Ureter (tissue), 1 donor: Measurements from ENCODE around the gene NDUFA13. TPM values are rescaled to one million over a fixed set of nuclear protein-coding genes. Genes with fewer than 3 reads are reported as not detected.

Source experiments
- DNase-seq: peaks from one replicate; pipeline ENCODE4 v3.0.0-alpha.2; 2020; ENCODE audit warnings: low spot score
- total RNA-seq: library from RNA; stranded (reverse); gene quantifications from one replicate; pipeline ENCODE4 v1.2.4, GENCODE V29; 2023
- donor health status: DM: yes; HTN: yes; CAD: no.

NDUFA13 gene
- total RNA-seq, 1 donor from 2014 or later, result 369 TPM

DNA sequence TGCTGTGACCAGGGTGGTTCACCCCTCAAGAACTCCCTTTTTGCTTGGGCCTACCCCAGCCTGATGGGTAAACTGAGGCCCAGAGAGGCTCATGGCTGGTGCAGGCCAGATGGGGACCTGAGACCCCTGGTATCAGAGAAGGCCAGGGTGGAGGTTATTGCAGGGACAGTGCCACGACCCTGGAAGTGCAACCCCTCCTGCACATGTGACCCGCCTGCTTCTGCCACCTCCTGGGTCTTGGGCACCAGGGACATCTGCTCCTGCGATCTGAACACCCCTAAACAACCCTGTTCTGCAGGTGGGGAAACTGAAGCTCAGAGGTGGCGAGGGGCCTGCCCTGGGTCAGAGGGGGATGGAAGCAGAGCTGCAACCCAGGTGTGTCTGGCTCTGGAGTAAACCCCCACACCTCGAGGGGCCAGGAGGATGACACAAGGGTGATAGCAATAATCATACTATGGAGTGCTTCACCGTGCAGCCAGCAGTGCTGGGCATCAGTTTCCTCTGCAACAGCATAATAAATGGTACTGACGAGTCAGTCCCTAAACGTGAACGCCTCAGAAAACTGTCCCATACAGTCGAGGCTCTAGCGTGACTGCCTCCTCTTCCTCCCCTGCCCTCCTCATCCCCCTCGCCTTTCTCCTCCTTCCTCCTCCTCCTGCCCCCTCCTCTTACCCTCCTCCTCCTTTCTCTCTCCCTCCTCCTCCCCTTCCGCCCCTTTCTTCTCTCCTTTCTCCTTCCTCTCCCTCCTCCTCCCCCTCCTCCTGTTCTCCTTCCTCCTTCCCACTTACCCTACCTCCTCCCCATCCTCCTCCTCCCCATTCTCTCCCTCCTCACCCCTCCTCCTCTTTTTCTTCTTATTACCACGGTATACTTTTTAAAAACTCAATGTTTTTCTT is 17.0 kb downstream of the NDUFA13 start:
- DNase-seq, result no peak

DNA sequence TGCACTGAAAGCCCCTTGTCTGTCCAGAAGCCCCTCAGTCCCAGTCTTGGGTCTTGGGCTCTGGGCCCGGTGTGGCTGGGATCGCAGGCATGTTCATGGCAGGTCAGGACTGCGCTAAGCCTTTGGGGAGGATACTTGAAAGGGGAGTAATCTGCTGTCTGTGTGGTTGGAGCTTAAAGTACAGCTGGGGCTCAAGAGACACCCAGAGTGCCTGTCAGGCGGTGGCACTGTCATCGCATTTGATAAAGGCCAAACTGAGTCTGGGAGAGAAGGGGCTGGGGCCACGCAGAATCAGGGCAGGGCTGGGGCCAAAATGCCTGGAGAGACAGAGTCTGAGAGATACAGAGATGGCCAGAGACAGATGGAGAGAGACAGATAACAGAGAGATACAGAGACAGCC is 17.8 kb downstream of the NDUFA13 start:
- DNase-seq, result no peak

DNA sequence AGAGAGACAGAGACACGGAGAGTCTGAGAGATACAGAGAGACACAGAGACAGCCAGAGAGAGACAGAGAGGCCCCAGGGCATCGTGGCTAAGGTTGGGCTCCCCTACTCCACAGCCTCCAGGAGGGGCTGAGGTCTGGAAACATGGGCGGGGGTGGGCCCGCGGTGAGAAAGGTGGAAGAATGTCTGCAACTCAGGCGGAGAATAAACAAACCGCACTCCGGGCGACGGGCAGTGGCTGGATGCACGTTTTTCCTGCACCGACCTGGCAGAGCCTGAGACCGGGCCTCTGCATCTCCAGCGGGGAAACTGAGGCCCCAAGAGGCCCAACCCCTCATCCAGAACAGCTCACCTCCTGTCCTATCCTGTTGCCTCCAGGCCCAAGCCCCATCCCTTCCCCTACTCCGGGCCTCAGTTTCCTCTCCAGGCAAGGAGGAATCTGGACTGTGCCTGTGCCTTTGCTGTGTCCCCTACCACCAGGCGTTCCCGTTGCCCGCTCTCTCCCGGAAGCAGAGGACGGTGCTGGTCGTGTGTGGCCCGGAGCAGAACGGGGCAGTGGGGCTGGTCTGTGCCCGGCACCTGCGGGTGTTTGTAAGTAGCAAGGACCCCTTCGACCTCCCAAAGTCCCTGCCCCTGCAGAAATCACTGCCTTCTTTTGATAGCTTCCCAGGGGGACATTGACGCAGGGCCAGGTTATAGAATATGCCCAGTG is 18.7 kb downstream of the NDUFA13 start:
- DNase-seq, result no peak

DNA sequence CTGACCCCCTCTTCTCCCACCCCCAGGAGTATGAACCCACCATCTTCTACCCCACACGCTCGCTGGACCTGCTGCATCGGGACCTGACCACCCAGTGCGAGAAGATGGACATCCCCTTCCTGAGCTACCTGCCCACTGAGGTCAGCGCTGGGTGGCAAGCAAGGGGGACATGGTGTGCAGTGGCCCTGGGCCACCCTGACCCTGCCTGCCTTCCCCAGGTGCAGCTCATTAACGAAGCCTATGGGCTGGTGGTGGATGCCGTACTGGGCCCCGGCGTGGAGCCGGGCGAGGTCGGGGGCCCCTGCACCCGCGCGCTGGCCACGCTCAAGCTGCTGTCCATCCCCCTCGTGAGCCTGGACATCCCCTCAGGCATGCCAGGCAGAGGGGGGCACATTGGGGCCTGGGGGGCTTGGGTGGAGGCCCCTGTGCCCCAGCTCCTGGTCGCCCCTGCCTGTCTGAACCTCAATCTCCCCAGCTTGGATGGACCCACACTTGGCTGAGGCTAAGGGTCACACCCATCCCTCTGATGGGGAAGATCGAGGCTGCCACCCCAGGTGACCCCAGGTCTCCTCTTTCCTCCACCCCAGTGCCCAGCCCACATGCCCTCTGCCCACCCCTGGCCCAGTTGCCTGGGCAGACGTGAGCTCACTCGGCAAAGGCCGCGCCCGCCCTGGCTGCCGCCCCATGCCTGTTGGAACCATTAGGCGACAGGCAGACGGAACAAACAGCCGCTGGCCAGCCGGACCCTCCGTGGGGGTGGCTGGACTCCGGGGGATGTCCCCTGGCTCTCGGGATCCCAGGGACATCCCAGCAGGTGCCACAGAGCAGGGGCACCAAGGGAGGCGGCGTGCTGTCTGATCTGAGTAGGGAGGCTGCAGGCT is 19.5 kb downstream of the NDUFA13 start:
- no peak for DNase-seq

- DNase-seq, result no peak
These were observed 21.3 kb downstream of the NDUFA13 start for GRCh38 chr19:19537075-19538048.

DNA sequence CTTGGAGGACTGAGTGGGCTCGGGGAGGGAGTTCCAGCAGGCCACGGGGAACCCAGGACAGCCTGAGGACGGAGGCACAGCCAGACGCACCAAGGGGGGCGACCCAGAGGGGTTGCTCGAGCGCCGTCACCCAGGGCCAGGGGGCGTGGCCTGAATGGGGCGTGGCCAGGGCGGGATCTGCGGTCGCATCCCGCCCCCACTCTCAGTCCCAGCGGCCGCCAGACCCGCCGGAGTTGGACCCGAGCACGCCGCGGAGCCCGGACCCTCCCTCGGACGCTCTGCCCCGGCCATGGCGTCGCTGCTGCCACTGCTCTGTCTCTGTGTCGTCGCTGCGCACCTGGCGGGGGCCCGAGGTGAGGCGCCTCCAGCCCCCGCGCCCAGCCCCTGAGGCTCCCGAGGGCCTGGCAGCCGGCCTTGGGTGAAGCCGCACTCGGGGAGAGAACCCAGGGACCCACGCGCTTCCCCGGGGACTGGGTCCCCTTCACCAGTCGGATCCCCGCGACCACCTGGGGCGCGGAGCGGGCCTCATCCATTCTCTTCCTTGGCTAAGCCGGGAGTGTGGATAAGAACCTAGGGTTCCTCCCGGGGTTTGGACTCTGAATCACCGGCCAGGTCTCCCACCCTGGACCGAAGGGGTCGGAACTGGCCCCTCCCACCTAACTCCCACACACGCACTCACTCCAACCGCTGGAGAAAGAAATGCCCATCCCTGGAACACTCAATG is 22.2 kb downstream of the NDUFA13 start, which contains the start of gene CILP2:
TSS of gene CILP2 (plus strand) at position 205 of the 724 bp plus-strand sequence. CDS start at position 290, 85 bp downstream.
- no peak for DNase-seq

DNA sequence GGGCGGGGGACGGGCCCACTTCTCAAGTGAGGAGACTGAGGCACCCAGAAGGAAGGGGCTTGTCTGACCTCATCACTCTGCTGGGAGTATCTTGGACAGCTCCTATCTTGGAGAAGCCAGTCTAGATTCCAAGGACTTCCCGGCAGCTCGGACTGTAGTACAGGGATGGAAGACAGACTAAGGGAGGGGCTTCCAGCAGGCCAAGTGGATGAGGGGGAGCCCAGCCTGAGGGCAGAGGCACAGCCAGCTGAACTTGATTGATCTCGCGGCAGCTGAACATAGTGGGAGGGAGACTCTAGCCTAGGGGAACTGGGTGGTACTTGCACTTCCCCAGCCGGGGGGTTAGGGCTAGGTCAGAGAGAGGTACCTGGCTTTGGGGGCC is 22.8 kb downstream of the NDUFA13 start:
- no peak for DNase-seq

DNA sequence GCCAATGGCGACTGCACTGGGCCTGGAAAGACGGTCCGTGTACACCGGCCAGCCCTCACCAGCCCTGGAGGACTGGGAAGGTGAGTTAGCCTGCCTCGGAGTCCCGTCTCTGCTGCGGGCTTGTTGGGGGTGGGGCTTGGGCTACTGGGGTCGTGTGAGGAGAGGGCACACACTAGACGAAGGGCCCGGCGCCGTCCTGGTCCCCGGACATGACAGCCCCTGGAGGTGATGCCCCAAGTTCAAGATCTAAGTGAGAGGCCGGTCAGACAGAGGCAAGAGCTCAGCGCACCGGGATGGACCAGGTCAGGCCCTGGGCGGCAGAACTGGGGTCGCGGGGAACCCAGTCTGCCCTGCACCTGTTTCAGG is 23.7 kb downstream of the NDUFA13 start:
- DNase-seq, result no peak

GRCh38 chr19:19540064-19540714 is 24.2 kb downstream of the NDUFA13 start:
- no peak for DNase-seq

- DNase-seq, result no peak
These were observed 24.9 kb downstream of the NDUFA13 start for GRCh38 chr19:19540715-19541515.

DNA sequence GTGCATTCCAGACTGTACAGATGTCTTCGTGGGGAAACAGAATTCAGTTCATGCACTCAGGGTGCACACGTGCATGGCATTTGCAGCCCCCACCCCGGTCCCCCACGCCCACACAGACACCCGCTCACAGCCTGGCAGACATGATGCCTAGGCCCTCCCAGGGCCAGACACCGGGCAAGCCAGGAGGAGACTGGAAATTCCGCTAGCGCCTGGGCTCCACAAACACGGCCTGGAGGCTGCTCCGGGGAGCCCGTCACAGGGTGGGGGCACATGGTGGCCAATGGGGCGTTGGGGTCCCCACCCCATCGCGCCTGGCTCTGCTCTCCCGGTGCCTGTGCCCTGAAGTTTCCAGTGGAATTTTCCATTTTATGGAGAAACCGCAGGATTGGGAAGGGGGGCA is 25.6 kb downstream of the NDUFA13 start:
- no peak for DNase-seq

DNA sequence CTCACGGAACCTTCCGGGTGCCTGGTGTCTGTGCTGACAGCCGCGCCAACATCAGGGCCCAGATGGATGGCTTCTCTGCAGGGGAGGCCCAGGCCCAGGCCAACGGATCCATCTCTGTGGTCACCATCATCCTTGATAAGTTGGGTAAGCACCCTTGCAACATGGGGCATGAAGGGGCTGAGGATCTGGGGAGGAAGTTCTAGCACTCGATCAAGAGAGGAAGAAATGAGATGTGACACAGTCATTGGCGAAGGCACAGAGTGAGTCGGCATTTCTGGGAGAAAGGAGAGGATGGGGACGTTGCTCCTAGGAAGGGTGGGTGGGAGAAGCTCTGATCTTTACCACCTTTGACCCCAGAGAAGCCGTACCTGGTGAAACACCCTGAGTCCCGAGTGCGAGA is 26.5 kb downstream of the NDUFA13 start:
- no peak for DNase-seq

DNA sequence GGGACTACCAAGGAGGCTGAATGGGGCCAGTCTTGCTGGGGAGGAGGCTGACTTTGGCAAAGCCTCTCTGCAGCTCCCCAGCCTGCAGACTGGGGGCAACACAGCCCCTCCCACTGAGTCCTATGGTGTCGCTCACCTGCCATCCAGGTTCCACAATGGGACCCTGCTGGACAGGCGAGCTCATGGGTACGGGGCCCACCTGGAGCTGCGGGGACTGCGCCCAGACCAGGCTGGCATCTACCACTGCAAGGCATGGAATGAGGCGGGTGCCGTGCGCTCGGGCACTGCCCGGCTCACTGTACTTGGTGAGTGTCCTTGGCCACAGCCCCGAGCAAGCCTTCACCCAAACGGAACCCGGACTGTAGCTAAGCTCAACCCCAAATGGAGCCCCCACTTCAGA is 27.1 kb downstream of the NDUFA13 start:
- no peak for DNase-seq

DNA sequence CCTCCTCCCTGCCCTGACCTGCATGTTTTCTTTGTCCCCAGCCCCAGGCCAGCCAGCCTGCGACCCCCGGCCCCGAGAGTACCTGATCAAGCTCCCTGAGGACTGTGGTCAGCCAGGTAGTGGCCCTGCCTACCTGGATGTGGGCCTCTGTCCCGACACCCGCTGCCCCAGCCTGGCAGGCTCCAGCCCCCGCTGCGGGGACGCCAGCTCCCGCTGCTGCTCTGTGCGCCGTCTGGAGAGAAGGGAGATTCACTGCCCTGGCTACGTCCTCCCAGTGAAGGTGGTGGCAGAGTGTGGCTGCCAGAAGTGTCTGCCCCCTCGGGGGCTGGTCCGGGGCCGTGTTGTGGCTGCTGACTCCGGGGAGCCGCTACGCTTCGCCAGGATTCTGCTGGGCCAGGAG is 27.6 kb downstream of the NDUFA13 start:
- no peak for DNase-seq

- no peak for DNase-seq
These were observed 28.4 kb downstream of the NDUFA13 start for GRCh38 chr19:19544257-19544953.

DNA sequence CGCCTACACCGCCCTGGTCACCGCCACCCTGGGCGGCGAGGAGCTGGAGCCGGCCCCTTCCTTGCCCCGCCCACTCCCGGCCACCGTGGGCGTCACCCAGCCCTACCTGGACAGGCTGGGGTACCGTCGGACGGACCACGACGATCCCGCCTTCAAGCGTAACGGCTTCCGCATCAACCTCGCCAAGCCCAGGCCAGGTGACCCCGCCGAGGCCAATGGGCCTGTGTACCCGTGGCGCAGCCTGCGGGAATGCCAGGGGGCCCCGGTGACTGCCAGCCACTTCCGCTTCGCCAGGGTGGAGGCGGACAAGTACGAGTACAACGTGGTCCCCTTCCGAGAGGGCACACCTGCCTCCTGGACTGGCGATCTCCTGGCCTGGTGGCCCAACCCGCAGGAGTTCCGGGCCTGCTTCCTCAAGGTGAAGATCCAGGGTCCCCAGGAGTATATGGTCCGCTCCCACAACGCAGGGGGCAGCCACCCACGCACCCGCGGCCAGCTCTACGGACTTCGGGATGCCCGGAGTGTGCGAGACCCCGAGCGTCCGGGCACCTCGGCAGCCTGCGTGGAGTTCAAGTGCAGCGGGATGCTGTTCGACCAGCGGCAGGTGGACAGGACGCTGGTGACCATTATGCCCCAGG is 29.0 kb downstream of the NDUFA13 start:
- DNase-seq, result no peak

- DNase-seq, result no peak
These were observed 29.7 kb downstream of the NDUFA13 start for GRCh38 chr19:19545707-19546106.

GRCh38 chr19:19546751-19547162 is 30.7 kb downstream of the NDUFA13 start:
- no peak for DNase-seq
